Endothelial cell of umbilical vein (primary cell): ENCODE results near the gene ATP5ME. TPM values are rescaled to one million over a fixed set of nuclear protein-coding genes. Genes with fewer than 3 reads are reported as not detected.

Source experiments
- BruUV-seq: library from RNA; stranded (reverse); fragments of 400-500 nt; replicated peaks from 2 replicates; lab custom pipeline; 2021; lab: Mats Ljungman, UMichigan
- CTCF ChIA-PET: fragments of 300-600, 350-600 bp; sonication (Branson Sonifier 250); formaldehyde crosslinking; loops from one replicate; lab custom pipeline; 2021; ENCODE audit warnings: antibody characterized with exemption, inconsistent platforms; lab: Charles Lee
- POLR2A ChIA-PET: fragments of 300-600, 350-600 bp; sonication (Branson Sonifier 250); formaldehyde crosslinking; loops from one replicate; lab custom pipeline; 2021; ENCODE audit warnings: antibody characterized with exemption, inconsistent platforms; lab: Charles Lee
- DNase-seq: peaks from one replicate; pipeline ENCODE4 v3.0.0-alpha.2; 2011; ENCODE audit warnings: low read depth, low spot score
- FAIRE-seq: peaks from 2 replicates; lab custom pipeline; 2011; peaks lifted over from hg19 to GRCh38; lab: Jason Lieb, UNC
- H2AFZ ChIP-seq: 2 replicates; pipeline ENCODE4 v1.6.0; 2012; ENCODE audit warnings: low read depth, low read length, control low read depth, inconsistent platforms
- H3K27ac ChIP-seq: 2 replicates; pipeline ENCODE4 v1.5.1; 2011; ENCODE audit warnings: low read depth, mild to moderate bottlenecking, control low read depth, low read length, moderate library complexity; ENCODE audit not compliant: insufficient read depth
- H3K27me3 ChIP-seq, 2 experiments: 2 replicates each; pipeline versions ENCODE4 v1.6.0 to v1.6.1; 2011; ENCODE audit warnings: low read length in 2 of 2, mixed read lengths in 1 of 2; ENCODE audit not compliant: control insufficient read depth in 2 of 2, insufficient read depth in 2 of 2
- H3K36me3 ChIP-seq, 2 experiments: 2 replicates in 1 of 2; 3 replicates in 1 of 2; pipeline ENCODE4 v1.5.1; 2011; ENCODE audit warnings: low read length in 2 of 2, mild to moderate bottlenecking in 1 of 2, moderate library complexity in 1 of 2; ENCODE audit not compliant: control insufficient read depth in 2 of 2, insufficient read depth in 2 of 2; ENCODE audit errors: extremely low read depth in 1 of 2
- H3K4me1 ChIP-seq: 3 replicates; pipeline ENCODE4 v1.5.1; 2011; ENCODE audit warnings: mild to moderate bottlenecking, low read length; ENCODE audit not compliant: control insufficient read depth, insufficient read depth; ENCODE audit errors: extremely low read depth
- H3K4me2 ChIP-seq: 2 replicates; pipeline ENCODE4 v1.6.1; 2011; ENCODE audit warnings: low read length, control low read depth, mixed read lengths; ENCODE audit not compliant: insufficient read depth
- H3K4me3 ChIP-seq, 3 experiments: fragments of 200-600 bp in 1 of 3; sonication (generic), shearing (Covaris generic) in 1 of 3; replicated peaks in 1 of 3; 2 replicates each; pipeline ENCODE4 v1.5.1; 2011 to 2016; ENCODE audit warnings: control low read depth in 3 of 3, low read length in 3 of 3, mild to moderate bottlenecking in 2 of 3, inconsistent platforms in 1 of 3, low read depth in 1 of 3, moderate library complexity in 1 of 3; ENCODE audit not compliant: insufficient read depth in 1 of 3
- H3K79me2 ChIP-seq: 2 replicates; pipeline ENCODE4 v1.6.0; 2012; ENCODE audit warnings: low read length, inconsistent platforms; ENCODE audit not compliant: control insufficient read depth, insufficient read depth
- H3K9ac ChIP-seq: replicated peaks from 2 replicates; pipeline ENCODE3; 2011; ENCODE audit warnings: low read length, control low read depth; ENCODE audit not compliant: insufficient read depth; ENCODE audit errors: extremely low read depth
- H3K9me1 ChIP-seq: replicated peaks from 3 replicates; pipeline ENCODE4 v1.6.0; 2011; ENCODE audit warnings: mild to moderate bottlenecking, low read length; ENCODE audit not compliant: control insufficient read depth, insufficient read depth; ENCODE audit errors: extremely low read depth
- H3K9me3 ChIP-seq: replicated peaks from 2 replicates; pipeline ENCODE4 v1.5.1; 2012; ENCODE audit warnings: low read length, inconsistent platforms; ENCODE audit not compliant: control insufficient read depth, insufficient read depth
- H4K20me1 ChIP-seq: replicated peaks from 2 replicates; pipeline ENCODE3; 2011; ENCODE audit warnings: mild to moderate bottlenecking, low read length; ENCODE audit not compliant: control insufficient read depth, insufficient read depth; ENCODE audit errors: extremely low read depth
- EZH2 ChIP-seq: IDR thresholded peaks from 2 replicates; pipeline ENCODE4 v1.6.1; 2012; ENCODE audit warnings: borderline replicate concordance, low read depth, mild to moderate bottlenecking, moderate library complexity, low read length, inconsistent platforms; ENCODE audit not compliant: severe bottlenecking
- FOS ChIP-seq: IDR thresholded peaks from 2 replicates; pipeline ENCODE4 v1.6.1; 2011; ENCODE audit warnings: mild to moderate bottlenecking, low read length, moderate library complexity, borderline replicate concordance; ENCODE audit not compliant: insufficient read depth
- GATA2 ChIP-seq: IDR thresholded peaks from 2 replicates; pipeline ENCODE4 v1.7.0; 2011; ENCODE audit warnings: low read depth, mild to moderate bottlenecking, moderate library complexity, mixed read lengths, low read length; ENCODE audit not compliant: insufficient read length, insufficient read depth
- JUN ChIP-seq: IDR thresholded peaks from 2 replicates; pipeline ENCODE4 v1.6.1; 2011; ENCODE audit warnings: borderline replicate concordance, low read depth; ENCODE audit not compliant: insufficient read length, insufficient read depth
- MYC ChIP-seq: IDR thresholded peaks from one replicate; pipeline ENCODE4 v1.6.1; 2011; ENCODE audit warnings: mild to moderate bottlenecking, low read depth, low read length
- POLR2AphosphoS5 ChIP-seq: IDR thresholded peaks from 2 replicates; pipeline ENCODE4 v1.6.1; 2012; ENCODE audit warnings: low read depth, mild to moderate bottlenecking, control low read depth, low read length, moderate library complexity; ENCODE audit not compliant: insufficient read depth
- dilution Hi-C: fragments of 300-500 bp; cut with MboI; formaldehyde crosslinking; loops from one replicate; pipeline ENCODE4 v1.15.0; 2019; ENCODE audit warnings: low sequenced_read_pairs; ENCODE audit not compliant: extremely low pct_ligation_motif_present
- intact Hi-C: fragments of 100-400 bp; cut with micrococcal nuclease; formaldehyde crosslinking; loops from one replicate; pipeline ENCODE4 v1.10.0; 2022
- polyA plus RNA-seq, 4 experiments: library from polyadenylated mRNA; depleted of rRNA in 3 of 4; stranded (reverse) in 3 of 4; unstranded in 1 of 4; fragments of >200 nt; gene quantifications; 2 replicates each; pipeline versions ENCODE4 v1.2.1 to v1.2.3, GENCODE V29; 2011 to 2012; ENCODE audit warnings: missing spikeins in 1 of 4
- total RNA-seq: library from RNA; stranded (reverse); gene quantifications from 2 replicates; pipeline ENCODE4 v1.2.3, GENCODE V29; 2021
- TF ChIP-seq, protein P1 (sequence below): IDR thresholded peaks from 2 replicates; pipeline ENCODE4 v1.6.1; 2011; ENCODE audit not compliant: insufficient read depth, insufficient read length
- TF ChIP-seq, protein P2 (sequence below), 2 donors: IDR thresholded peaks; 1 replicate in 1 of 2; 2 replicates in 1 of 2; pipeline ENCODE4 v1.5.1; 2011; ENCODE audit warnings: low read length in 2 of 2, mild to moderate bottlenecking in 2 of 2, moderate library complexity in 2 of 2, control low read depth in 1 of 2, inconsistent platforms in 1 of 2, low read depth in 1 of 2; ENCODE audit not compliant: insufficient read depth in 1 of 2; ENCODE audit errors: extremely low read depth in 1 of 2

Gene ATP5ME
- total and polyA plus RNA-seq, 2 donors (not counting 3 experiments of a cell fraction or from before 2014, with no cell fraction given), result 303 to 304 TPM

DNA sequence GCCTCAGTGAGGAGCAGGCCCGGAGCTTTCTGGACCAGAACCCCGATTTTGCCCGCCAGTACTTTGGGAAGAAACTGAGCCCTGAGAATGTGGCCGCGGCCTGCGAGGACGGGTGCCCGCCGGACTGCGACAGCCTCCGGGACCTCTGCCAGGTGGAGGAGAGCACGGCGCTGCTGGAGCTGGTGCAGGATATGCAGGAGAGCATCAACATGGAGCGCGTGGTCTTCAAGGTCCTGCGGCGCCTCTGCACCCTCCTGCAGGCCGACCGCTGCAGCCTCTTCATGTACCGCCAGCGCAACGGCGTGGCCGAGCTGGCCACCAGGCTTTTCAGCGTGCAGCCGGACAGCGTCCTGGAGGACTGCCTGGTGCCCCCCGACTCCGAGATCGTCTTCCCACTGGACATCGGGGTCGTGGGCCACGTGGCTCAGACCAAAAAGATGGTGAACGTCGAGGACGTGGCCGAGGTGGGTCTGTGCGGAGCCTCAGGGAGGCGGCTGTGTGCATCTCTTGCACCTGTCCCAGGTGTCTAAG, 48.4 kb downstream of the ATP5ME start:
- Histone ChIP-seq H3K9ac (no peak overlapping the region), H3K4me1 (no peaks in the 10 kb centered on the region), H3K27me3 (no peaks in the 10 kb centered on the region), H4K20me1 (no peaks in the 10 kb centered on the region), H3K79me2 (no peaks in the 10 kb centered on the region), H3K4me2 (no peak overlapping the region), H3K9me3 (no peaks in the 10 kb centered on the region), H3K4me3 (no peak overlapping the region), H3K27ac (no peak overlapping the region), H3K9me1 (no peaks in the 10 kb centered on the region), H3K36me3 (no peaks in the 10 kb centered on the region), H2AFZ (no peak overlapping the region)
- dilution Hi-C loops (no loop called here), intact Hi-C loops (no loop called here)
- ChIA-PET POLR2A (no interaction called here), CTCF (interaction anchor here (1.4 kb wide), 1 partner anchor 11 kb away, joined by 3 read pairs; no protein-coding TSS in a partner anchor)
- TF ChIP-seq, protein P1, sequence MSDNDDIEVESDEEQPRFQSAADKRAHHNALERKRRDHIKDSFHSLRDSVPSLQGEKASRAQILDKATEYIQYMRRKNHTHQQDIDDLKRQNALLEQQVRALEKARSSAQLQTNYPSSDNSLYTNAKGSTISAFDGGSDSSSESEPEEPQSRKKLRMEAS, result no peak
- TF ChIP-seq GATA2 (no peak), MYC (no peak), JUN (no peak), POLR2AphosphoS5 (no peak), EZH2 (no peak), FOS (no peak)
- TF ChIP-seq, protein P2, sequence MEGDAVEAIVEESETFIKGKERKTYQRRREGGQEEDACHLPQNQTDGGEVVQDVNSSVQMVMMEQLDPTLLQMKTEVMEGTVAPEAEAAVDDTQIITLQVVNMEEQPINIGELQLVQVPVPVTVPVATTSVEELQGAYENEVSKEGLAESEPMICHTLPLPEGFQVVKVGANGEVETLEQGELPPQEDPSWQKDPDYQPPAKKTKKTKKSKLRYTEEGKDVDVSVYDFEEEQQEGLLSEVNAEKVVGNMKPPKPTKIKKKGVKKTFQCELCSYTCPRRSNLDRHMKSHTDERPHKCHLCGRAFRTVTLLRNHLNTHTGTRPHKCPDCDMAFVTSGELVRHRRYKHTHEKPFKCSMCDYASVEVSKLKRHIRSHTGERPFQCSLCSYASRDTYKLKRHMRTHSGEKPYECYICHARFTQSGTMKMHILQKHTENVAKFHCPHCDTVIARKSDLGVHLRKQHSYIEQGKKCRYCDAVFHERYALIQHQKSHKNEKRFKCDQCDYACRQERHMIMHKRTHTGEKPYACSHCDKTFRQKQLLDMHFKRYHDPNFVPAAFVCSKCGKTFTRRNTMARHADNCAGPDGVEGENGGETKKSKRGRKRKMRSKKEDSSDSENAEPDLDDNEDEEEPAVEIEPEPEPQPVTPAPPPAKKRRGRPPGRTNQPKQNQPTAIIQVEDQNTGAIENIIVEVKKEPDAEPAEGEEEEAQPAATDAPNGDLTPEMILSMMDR (IDR thresholded peaks at IDR 0.05; ENCODE audit: extremely low read depth in 1 of 2, insufficient read depth in 1 of 2, low read depth in 1 of 2, low read length in 2 of 2), result no peak
- BruUV-seq, result no TSS peak
- DNase-seq (no peak), FAIRE-seq (no peak)
